HG03469 (cell line): ENCODE data around the gene CLEC2L.

Experiments used
- ATAC-seq: cut with Tn5 transposase; IDR thresholded peaks from one replicate; pipeline ENCODE4 v1.9.1; 2021; ENCODE audit warnings: mild to moderate bottlenecking, moderate library complexity, moderate number of reproducible peaks; ENCODE audit not compliant: unreplicated experiment

CLEC2L gene

DNA sequence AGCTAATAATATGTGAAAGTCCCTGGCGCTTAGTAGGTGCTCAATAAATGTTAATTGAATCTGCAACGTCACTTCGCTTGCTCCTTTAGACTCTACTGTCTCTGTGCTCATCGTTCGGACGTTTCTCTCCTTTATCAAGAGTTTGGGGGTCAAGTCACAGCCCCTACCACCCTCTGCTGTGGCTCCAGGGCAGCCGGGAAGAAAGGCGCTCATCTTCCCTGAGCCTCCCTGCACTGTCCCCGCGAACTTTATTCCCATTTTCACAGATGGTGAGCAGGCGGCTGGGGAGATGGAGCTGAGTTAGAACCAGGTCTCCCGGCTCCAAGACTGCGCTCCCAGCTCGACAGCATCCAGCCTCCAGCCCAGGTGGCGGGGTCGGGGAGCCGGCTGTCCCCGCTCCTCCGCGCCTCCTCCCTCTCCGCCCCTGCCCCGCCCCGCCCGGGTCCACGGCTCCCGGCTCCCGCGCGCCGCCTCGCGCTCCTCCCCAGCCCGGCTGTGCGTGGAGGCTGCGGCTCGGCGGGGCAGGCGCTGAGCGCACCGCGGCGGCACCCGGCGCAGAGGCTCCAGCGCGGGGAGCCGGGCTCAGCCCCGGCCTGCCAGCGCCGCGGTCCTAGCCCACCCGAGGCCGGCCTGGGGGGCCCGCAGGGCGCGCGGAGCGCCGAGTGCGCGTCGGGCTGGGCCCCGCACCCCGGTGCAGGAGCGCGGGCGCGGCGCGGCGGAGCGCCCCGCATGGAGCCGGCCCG, at the start of gene CLEC2L:
TSS of gene CLEC2L (plus strand) at position 487 of the 743 bp plus-strand sequence. CDS start at position 730, 243 bp downstream.
- no peak for ATAC-seq

DNA sequence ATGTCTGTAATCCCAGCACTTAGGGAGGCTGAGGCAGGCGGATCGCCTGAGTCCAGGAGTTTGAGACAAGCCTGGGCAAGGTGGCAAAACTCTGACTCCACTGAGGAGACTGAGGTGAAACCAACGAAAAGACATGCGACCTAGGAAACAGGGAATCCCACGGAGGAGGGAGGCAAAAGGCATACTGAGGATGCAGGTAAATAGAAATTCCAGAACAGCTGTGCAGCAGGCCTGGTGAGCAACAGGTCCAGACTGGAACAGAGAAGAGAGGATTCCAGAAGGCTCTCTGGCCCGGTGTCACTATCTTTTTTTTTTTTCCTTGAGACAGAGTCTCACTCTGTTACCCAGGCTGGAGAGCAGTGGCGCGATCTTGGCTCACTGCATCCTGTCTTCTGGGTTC, 47.3 kb upstream of the CLEC2L start:
- no peak for ATAC-seq

DNA sequence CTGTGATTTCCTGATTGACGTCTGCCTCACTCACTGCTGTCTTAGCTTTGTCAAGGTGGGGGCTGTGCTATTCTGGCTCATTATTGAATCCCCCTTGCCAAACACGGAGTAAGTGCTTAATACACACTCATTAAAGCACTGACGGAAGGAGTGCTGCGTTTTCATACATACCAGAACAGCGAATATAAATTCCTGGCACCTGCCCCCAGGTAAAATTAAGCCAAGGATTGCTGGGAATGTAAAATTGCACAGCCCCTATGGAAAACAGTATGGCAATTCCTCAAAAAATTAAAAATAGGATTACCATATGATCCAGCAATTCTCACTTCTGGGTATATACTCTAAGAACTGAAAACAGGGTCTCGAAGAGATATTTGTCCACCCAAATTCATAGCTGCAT, 46.6 kb upstream of the CLEC2L start:
- no peak for ATAC-seq

DNA sequence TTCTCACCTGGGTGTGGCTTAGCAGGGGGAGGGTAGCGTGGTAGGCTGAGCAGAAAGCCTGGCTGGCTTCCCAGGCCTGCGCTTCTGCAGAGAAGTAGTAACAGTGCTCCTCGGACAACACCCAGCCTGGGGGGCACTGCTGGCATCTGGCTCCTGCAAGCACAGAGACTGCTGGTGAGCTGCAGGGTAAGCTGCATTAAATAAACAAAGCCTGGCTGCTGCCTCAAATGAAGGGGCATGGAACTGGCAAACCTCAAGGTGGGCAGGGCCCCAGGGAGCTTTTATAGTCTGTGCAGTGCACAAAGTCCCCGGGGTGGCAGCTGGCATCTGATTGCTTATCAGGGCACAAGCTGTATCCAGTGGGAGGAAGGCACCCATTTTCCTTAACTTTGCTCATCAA, 43.9 kb upstream of the CLEC2L start:
- ATAC-seq: no peak

DNA sequence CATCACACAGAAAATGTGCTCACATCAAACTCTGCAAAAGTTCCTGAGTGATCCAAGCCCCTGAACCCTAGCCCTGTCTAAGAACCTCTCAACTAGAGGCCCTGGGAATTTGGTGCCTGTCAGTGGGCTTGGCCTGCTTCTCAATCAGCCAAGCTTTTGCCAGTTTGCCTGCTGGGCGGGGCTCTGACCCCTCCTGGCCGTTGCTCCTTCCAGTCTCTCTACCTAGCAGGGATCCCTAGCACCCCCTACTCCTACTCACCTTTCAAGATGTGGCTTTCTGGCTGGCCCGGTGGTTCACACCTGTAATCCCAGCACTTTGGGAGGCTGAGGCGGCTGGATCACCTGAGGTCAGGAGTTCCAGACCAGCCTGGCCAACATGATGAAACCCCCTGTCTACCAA, 42.1 kb upstream of the CLEC2L start:
- ATAC-seq: no peak

DNA sequence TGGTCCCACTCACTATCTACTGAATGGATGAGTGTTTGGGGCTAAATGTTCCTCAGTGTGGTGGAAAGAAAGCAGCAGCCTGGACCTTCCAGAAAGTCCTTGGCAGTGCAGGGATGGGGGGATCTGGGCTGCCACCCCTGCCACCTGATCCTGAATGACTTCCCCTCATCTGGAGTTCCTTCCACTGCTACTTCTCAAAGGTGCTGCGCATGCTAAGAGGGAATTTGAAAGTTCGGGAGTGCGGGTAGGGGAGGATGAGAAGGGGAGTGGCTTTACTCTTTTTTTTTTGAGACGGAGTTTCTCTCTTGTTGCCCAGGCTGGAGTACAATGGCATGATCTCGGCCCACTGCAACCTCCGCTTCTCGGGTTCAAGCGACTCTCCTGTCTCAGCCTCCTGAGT, 41.4 kb upstream of the CLEC2L start:
- no peak for ATAC-seq

DNA sequence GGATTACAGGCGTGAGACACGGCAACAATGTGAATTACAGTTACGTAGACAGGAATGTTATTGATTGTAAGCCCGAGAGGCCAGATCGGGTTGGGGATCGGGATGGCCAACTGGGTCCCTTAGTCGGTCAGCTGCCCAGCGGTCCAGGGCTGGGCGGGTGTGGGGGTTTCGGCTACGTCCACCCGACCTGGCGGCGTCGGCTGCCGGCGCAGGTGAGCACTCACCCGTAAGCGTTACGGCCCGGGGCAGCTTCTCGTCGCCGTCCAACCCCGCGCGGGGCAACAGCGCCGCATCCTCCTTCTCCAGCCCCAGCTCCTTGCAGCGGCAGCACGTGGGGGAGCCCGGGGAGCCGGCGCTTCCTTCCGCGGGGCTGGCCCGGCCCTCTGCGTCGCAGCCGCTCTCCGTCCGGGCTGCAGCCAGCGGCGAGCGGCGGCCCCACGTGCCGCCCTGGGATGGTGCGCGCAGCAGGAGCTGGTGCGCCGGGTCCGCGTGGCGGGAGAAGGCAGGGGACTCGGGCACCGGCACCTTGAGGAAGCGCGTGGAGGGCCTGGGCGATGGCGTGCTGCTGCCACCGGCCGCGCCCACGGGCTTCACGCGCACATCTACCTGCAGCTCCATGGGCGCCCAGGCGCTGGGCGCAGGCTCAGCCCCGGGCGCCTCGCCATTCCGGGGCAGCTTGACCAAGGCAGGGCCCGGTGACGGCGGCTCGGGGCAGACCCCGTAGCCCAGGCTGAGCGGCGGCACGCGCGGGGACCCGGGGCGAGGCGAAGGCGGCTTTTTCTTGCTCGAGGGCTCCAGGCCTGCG, 40.6 kb upstream of the CLEC2L start:
- ATAC-seq: no peak

DNA sequence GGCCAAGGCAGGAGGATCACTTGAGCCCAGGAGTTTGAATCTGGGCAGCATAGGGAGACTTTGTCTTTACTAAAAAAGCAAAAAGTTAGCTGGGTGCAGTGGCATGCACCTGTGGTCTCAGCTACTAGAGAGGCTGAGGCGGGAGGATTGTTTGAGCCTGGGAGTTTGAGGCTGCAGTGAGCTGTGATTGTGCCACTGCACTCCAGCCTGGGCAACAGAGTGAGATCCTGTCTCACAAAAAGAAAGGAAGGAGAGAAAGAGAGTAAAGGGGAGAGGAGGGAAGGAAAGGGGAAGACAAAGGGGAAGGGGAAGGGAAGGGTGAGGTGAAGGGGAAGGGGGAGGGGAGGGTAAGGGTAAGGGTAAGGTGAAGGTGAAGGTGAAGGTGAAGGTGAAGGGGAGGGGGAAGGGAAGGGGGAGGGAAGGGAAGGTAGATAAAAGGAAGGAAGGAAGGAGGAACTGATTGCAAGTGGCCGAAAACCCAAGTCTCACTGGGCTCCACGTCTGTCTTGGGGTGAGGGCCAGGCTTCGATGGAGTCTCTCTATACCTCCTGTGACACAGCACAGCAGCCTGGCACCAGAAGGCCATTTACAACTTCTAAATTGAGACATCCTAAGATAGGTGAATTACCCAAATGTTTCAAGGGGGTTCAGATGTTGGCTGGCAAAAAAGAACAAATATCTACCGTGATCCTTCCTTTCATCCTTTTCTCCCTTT, 36.0 kb upstream of the CLEC2L start:
- no peak for ATAC-seq

DNA sequence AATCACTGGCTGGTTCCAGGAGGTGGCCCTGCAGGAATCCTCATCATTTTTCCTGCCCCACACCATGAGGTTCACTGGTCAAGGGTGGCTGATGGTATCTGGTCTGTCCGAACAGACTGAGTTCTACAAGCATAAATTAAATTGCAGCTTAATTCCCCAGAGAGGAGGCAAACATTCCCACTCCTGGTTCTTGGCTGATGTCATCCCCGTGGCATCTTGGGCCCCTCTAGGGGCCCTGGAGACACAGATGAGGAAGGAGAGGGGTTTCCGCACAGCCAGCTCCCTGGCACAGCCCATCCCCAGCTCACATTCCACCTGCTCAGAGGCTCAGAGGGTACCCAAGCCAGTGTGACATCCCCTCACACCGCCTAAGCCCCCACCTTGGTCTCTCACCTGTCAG, 34.7 kb upstream of the CLEC2L start:
- no peak for ATAC-seq

DNA sequence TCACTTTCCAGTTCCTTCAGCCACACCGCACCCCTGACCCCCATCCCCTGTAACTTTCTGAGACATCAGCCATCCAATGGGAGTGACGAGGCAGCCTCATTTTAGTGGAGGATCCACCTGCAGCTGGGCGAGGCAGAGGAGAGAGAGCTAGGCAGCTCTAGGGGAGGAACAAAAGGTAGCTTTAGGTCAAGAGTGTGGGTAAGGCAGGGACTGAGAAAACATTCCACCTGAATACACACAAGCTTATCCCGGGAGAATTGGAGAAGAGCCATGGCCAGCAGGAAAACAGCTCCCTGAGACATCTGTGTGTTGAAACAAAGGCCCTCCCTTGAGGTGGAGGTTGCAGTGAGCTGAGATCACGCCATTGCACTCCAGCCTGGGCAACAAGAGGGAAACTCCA, 33.4 kb upstream of the CLEC2L start:
- no peak for ATAC-seq

DNA sequence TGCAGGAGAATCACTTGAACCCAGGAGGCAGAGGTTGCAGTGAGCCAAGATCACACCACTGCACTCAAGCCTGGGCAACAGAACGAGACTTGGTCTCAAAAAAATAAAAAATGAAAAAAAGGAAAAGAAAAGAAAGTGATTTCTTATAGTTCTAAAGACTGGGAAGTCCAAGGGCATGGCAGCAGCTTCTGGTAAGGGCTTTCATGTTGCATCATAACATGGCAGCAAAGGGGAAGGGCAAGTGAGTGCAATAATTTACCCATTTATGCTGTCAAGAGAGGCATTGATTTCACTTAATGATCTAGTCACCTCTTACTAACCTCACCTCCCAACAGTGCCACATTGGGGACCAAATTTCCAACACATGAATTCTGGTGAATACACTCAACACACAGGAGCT, 31.2 kb upstream of the CLEC2L start:
- no peak for ATAC-seq

DNA sequence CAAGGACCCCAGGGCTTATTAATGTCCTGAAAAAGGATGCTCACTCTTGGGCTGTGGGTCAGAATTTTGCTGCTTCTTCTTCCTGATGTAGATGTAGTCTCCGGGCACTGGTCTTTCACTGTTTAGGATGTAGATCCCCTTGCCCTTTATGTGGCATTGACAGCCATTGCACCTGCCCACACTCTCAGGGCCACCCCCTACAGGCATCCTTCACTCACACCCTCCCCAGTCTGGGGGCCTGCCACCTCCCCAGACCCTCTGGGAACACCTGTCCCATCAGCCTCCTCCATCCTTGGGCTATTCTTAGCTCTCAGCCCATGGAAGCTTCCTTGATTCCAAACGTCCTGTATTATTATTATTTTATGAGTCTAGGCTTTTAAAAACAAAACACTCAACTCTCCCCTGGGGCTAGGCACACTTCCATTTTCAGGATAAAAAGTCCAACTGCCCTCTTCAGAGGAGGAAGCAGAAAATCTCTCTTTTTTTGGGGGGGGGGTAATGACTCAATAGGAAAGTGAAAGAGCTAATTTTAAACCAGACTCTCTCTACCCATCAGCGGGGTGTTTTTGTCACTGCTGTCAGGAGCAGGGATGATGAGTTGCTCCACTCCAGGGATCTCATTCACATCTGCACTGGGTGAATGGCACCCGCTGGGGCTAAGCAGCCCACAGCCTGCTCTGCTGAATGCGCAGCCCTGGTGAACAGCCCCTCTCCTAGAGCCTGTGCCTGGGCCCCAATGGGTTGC, 28.5 kb upstream of the CLEC2L start:
- no peak for ATAC-seq

DNA sequence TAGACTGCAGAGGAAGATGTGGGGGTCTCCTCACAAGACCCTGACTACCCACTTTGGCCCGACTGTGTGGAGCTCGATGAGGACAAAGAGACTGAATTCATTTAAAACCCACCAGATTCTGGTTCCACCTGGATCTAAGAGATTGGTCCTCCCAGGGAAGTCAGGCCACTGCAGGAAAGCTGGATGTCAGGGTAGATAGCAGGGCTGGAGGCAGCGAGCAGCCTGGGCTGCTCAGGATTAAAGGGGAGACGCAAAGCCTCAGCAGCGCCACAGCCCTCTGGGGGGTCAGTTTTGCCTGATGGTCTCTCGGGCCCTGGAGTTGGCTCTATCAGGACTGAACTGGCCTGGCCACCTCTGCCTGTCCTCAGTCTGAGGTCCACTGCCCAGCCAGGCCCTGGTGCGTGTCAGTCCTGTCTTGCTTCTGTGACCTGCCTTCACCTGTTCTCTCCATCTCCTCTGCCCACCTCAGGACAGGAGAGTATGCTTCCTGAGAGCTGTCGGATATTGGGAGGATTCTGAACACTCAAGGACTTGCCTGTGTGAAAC, 27.8 kb upstream of the CLEC2L start:
- ATAC-seq: no peak

DNA sequence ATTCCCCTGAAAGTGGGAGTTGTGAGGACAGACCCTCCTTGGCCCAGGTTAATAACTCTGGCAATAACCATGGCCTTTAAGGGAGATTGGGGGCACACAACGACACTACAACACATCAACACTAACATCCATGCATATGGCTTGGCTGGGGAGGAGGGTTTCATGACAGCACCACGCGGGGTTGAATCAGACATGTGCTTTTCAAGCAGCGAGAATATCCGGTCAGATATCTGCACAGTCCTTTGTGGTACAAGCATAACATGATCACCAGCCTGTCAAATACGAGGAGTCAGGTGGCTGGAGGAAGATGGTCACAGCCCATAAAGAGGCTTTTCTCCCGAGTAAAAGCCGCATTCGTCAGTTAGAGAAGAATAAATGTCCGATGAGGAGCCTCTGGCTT, 27.0 kb upstream of the CLEC2L start:
- ATAC-seq: no peak

DNA sequence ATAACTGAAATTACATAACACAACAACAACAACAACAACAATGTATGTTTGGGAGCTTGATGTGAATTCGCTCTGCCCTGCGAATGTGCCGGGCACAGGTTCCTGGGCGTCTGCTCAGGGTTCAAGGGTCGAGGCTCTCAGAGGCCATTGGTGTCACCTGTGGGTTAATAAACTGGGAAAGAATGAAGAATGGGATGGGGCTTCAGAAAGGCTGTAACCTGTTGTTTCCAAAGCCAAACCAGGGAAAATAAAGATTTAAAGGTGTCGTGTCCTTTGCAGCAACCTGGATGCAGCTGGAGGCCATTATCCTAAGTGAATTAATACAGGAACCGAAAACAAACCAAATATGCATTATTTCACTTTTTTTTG, 22.7 kb upstream of the CLEC2L start:
- ATAC-seq: no peak

DNA sequence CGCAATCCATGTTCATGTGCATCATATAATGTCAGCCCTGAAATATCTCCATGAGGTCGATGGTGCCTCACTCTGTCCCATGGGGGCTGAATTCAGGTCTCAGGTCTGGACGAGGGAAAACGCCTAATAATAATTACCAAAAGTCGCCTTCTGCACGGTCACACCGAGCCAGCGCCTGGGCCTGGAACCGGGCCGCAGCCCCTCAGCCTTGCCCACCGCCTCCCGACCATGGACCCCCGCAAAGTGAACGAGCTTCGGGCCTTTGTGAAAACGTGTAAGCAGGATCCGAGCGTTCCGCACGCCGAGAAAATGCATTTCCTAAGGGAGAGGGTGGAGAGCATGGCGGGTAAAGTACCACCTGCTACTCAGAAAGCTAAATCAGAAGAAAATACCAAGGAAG, 21.3 kb upstream of the CLEC2L start:
- no peak for ATAC-seq

DNA sequence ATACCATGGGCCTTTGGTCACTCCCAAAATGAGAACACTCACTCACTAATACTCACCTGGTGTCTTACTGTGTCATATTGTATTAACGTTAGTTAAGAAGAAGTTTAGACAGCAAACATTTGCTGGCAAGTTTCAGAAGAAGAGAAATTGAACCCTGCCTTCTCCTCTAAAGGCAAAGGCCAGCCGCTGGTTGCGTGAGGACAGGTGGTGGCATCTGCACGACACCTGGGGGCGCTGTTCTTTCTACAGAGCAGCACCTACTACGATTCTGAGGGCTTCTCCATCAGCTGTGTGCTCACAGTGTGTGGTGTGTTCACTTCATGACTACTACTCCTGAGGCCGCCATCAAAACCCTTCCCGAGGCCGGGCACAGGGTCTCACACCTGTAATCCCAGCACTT, 17.9 kb upstream of the CLEC2L start:
- no peak for ATAC-seq

DNA sequence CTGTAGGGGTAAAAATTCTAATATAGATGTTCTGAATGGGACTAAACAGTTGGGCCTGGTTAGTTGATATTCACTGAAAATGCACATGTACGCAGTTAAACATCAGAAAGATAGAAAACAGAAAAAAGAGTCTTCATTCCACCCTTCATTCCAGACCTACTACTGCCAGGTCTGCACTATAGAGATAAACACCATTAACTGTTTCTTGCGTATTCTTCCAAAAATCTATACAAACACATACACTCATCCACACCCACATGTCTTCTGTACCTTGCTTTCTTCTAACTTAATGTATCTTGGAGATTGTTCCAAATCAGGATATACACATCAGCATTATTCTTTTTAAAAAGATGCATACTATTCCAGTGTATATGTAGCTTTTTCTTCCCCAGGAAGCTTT, 13.9 kb upstream of the CLEC2L start:
- no peak for ATAC-seq

DNA sequence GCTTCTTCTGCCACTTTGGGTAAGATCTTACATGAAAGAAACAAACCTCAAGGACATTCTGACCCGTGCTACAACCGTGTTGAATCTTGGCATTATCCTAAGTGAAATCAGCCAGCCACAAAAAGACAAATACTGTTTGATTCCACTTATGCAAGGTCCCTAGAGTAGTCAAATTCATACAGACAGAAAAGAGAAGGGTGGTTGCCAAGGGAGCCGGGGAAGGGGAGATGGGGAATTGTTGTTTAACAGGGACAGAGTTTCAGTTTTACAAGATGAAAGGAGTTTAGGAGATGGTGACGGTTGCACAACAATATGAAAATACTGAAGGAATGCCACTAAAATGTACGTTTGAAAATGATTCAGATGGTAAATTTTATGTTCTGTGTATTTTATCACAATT, 12.2 kb upstream of the CLEC2L start:
- ATAC-seq: no peak

DNA sequence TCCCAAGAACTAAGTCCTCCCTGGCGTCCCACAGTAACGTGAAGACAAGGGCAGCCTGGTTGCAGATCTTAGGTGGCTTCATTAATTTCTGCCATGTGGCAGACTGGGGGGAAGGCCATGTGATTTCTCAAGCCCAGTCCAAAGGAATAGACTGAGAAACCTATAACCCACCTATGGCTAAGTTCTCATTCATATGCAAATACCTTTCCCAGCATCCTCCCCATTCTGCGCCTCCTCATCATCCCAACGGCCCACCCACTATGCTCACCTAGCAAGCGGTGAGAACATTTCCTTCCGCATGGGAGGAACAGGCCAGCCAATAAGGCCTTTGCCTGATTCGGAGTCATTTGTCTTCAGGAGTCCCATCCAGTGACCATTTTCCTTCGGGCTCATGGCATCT, 8.2 kb upstream of the CLEC2L start:
- ATAC-seq: no peak

DNA sequence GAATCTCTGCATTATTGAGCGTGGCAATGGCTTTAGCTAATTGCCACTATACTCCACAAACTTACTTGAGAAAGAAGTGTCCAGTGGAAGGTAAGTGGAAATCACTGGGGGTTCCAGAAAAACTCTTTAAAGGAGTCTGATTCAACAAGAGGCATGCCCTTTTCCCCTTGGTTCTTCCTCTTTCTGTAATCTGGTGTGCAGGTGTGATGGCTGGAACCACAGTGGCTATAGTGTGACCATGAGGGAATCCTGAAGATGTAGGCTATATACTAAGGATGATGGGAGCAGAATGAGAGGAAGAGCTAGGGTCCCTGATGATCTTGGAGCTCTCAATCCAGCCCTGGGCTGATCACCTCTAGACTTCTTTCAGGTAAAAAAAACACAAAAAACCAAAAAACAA, 2.0 kb upstream of the CLEC2L start:
- ATAC-seq: no peak
